GM21390 (cell line): Measurements from ENCODE around the gene TMC8.
"Not testable (repeated sequence)": the region's sequence is repeated elsewhere in the genome, so short reads cannot be mapped to it uniquely, and the experiment has no call there.

Experiments used
- ATAC-seq: cut with Tn5 transposase; IDR thresholded peaks from one replicate; pipeline ENCODE4 v1.9.1; 2021; ENCODE audit not compliant: unreplicated experiment

Gene TMC8

GRCh38 chr17:78110363-78111015 is 20.1 kb upstream of the TMC8 start:
- ATAC-seq: no peak

DNA sequence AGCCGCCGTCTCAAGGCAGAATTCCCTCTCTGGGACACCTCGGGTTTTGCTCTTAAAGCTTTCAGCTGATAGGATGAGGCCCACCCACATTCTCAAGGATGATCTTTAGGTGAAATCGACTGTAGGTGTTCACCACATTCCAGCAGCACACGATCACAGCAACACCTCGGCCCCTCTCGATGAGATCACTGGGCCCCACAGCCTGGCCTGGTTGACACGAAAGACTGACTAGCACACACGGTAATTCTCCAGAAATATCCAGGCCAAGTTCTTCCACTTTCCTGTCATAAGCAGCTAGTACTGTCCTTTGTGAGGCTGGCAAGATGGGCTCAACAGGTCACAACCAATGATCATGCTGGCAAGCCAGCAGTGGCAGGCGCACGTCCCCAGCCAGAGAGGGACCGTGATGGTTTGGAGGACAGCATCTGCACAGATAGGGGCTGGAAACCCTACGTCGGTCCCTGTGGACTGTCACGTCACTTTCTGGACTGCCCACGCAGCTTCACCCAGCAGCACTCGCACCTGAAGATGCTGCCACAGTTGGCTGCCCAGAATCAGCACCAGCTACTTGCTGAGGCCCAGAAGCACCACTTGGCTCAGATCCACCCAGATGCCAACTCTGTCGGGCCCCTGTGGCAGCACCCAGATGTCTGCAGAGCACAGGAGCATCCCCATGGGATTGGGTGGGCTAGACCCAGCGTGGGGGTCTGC is 19.4 kb upstream of the TMC8 start:
- ATAC-seq: no peak

GRCh38 chr17:78111727-78112517 is 18.6 kb upstream of the TMC8 start:
- no peak for ATAC-seq

GRCh38 chr17:78112518-78113471 is 17.8 kb upstream of the TMC8 start:
- no peak for ATAC-seq

GRCh38 chr17:78113804-78114785 is 16.5 kb upstream of the TMC8 start:
- ATAC-seq: no peak

- no peak for ATAC-seq
These were observed 15.5 kb upstream of the TMC8 start for GRCh38 chr17:78114831-78115723.

GRCh38 chr17:78115803-78116202 is 14.8 kb upstream of the TMC8 start:
- not testable (repeated sequence) for ATAC-seq

DNA sequence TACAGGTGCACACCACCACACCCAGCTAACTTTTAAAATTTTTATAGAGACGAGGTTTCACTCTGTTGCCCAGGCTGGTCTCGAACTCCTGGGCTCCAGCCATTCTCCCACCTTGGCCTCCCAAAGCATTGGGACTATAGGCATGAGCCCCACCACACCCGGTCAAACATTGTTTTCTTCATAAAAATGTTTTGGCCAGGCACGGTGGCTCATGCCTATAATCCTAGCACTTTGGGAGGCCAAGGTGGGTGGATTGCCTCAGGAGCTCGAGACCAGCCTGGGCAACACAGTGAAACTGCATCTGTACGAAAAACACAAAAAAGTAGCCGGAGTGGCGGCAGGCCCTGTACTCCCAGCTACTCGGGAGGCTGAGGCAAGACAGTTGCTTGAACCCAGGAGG is 14.2 kb upstream of the TMC8 start:
- ATAC-seq: no peak

GRCh38 chr17:78117027-78117981 is 13.3 kb upstream of the TMC8 start:
- no peak for ATAC-seq

GRCh38 chr17:78118801-78119241 is 11.8 kb upstream of the TMC8 start:
- ATAC-seq: no peak

GRCh38 chr17:78120537-78120936 is 10.0 kb upstream of the TMC8 start:
- no peak for ATAC-seq

DNA sequence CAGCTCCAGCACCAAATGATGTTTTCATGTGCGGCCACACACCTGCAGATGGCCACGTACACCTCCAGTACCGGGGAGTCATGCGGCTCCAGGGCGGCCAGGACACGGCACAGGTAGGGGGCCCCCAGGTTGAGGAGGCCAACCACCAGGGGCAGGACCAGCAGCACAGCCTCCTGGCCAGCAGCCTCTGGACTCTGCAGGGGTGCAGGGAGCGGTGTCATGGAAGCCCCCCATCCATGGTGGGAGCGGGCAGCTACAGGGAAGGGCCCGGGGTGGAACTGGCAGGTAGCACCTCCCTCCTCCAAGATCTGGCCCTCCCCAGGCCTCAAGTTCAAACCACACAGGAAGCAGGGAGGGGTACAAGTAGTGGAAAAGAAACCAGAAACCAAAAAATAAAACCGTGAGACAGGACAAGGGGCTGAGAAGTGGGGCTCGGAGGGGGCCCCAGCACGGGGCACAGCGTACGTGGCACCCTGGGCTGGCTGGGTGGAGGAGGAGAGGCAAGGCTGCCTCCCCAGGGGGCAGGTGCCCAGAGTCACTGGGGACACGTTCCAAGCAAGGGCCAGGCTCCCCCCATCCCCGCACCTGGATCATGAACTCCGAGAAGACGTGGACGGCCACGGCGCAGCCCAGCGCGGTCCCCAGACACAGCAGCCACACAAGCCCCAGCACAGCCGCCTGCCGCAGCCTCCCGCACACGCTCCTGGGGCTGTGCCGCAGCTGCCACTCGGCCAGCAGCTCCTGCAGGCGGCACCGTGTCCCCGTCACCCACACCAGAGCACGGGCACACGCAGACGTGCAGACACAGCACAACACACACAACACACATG is 9.4 kb upstream of the TMC8 start:
- no peak for ATAC-seq

DNA sequence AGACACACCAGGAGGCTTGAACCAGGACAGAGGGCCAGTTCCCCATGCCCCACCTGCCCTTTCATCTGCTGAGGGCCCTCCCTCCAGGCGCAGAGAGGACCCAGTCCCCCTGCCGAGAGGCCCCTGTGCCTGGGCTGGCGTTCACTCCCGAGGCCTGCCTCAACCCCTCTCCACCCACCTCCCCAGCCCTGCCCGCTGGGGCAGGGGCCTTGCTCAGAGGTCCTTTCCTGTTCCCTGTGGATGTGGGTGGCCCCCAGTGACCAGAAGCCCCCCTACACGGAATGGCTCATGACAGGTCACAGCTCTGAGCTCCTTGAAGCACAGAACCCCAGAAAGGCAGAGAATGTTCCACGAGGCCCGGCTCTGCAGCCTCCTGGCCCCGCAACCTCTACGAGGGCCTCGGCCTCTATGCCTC is 8.8 kb upstream of the TMC8 start:
- no peak for ATAC-seq

- no peak for ATAC-seq
These were observed 8.2 kb upstream of the TMC8 start for GRCh38 chr17:78122216-78122930.

- no peak for ATAC-seq
These were observed 7.7 kb upstream of the TMC8 start for GRCh38 chr17:78122931-78123249.

DNA sequence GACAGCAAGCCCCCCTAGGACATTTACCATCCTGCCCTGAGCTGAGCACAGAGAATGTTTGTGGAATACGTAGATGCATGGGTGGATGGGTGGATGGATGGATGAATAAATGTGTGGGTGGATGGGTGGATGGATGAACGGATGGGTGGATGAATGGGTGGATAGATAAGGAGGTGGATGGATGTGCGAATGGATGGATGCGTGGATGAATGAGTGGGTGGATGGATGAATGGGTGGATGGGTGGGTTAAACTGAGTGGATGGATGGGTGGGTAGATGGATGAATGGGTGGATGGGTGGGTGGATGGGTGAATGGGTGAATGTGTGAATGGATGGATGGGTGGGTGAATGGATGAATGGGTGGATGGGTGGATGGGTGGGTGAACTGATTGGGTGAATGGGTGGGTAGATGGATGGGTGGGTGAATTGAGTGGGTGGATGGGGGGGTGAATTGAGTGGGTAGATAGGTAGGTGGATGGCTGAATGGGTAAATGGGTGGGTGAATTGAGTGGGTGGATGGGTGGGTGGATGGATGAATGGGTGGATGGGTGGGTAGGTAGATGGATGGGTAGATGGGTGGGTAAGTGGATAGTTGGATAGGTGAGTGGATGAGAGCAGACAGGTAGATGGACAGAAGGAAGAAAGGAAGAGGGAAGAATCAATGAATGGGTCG is 7.2 kb upstream of the TMC8 start:
- no peak for ATAC-seq
